H1 (cell line): ENCODE data around the gene EGFLAM. TPM values are rescaled to one million over a fixed set of nuclear protein-coding genes. Genes with fewer than 3 reads are reported as not detected.

Source experiments
- CTCF ChIA-PET: fragments of 300-600 bp; sonication (Branson Sonifier 250); formaldehyde crosslinking; loops from one replicate; lab custom pipeline; 2021; ENCODE audit not compliant: partially characterized antibody; lab: Charles Lee
- POLR2A ChIA-PET: fragments of 300-600 bp; sonication (Branson Sonifier 250); formaldehyde crosslinking; loops from one replicate; lab custom pipeline; 2021; ENCODE audit warnings: inconsistent platforms; ENCODE audit not compliant: partially characterized antibody; lab: Charles Lee
- DNase-seq, 2 experiments: peaks; one replicate each; pipeline versions ENCODE4 v3.0.0 to v3.0.0-alpha.2; 2010 to 2022; ENCODE audit warnings: low spot score in 2 of 2, low read depth in 1 of 2, mixed read lengths in 1 of 2
- FAIRE-seq: peaks from 2 replicates; lab custom pipeline; 2011; peaks lifted over from hg19 to GRCh38; lab: Jason Lieb, UNC
- H2AFZ ChIP-seq: 2 replicates; pipeline ENCODE4 v1.8.1; 2012; ENCODE audit warnings: low read length, inconsistent platforms
- H2AK5ac ChIP-seq: 2 replicates; pipeline ENCODE4 v1.6.1; 2013; ENCODE audit warnings: low read depth, low read length
- H2BK120ac ChIP-seq: replicated peaks from 2 replicates; pipeline ENCODE3; 2013; ENCODE audit warnings: low read depth, low read length, inconsistent platforms
- H2BK12ac ChIP-seq: 2 replicates; pipeline ENCODE4 v1.6.1; 2013; ENCODE audit warnings: low read depth, low read length
- H2BK15ac ChIP-seq: 2 replicates; pipeline ENCODE4 v1.6.1; 2013; ENCODE audit warnings: low read length
- H2BK20ac ChIP-seq: 2 replicates; pipeline ENCODE4 v1.6.1; 2013; ENCODE audit warnings: low read length
- H2BK5ac ChIP-seq: 2 replicates; pipeline ENCODE4 v1.6.1; 2013; ENCODE audit warnings: low read depth, low read length
- H3K14ac ChIP-seq: 2 replicates; pipeline ENCODE4 v1.6.1; 2013; ENCODE audit warnings: inconsistent platforms; ENCODE audit not compliant: insufficient read length
- H3K18ac ChIP-seq: 2 replicates; pipeline ENCODE4 v1.6.1; 2013; ENCODE audit warnings: low read length; ENCODE audit errors: extremely low read depth
- H3K23ac ChIP-seq: 2 replicates; pipeline ENCODE4 v1.6.1; 2013; ENCODE audit warnings: inconsistent platforms; ENCODE audit not compliant: insufficient read length
- H3K23me2 ChIP-seq: 2 replicates; pipeline ENCODE4 v1.6.1; 2013; ENCODE audit warnings: low read depth, low read length
- H3K27ac ChIP-seq: 2 replicates; pipeline ENCODE4 v1.6.1; 2011; ENCODE audit warnings: low read depth, low read length, inconsistent platforms
- H3K27me3 ChIP-seq, 4 experiments: replicated peaks in 1 of 4; 1 replicate in 1 of 4; 2 replicates in 3 of 4; pipeline versions ENCODE4 v1.6.1 to v1.8.1; 2011 to 2013; ENCODE audit warnings: low read length in 3 of 4, mild to moderate bottlenecking in 3 of 4, inconsistent platforms in 2 of 4, mixed read lengths in 2 of 4, moderate library complexity in 1 of 4; ENCODE audit not compliant: control insufficient read depth in 3 of 4, insufficient read depth in 3 of 4; ENCODE audit errors: extremely low read depth in 1 of 4
- H3K36me3 ChIP-seq, 4 experiments: 2 replicates each; pipeline versions ENCODE4 v1.6.1 to v1.8.1; 2011 to 2013; ENCODE audit warnings: mild to moderate bottlenecking in 4 of 4, low read length in 3 of 4, moderate library complexity in 2 of 4, control low read depth in 1 of 4, inconsistent platforms in 1 of 4; ENCODE audit not compliant: insufficient read depth in 4 of 4, control insufficient read depth in 2 of 4
- H3K4ac ChIP-seq: replicated peaks from 2 replicates; pipeline ENCODE3; 2013; ENCODE audit warnings: low read length, low read depth, mixed read lengths, inconsistent platforms; ENCODE audit not compliant: insufficient read length
- H3K4me1 ChIP-seq, 4 experiments: replicated peaks in 1 of 4; 1 replicate in 1 of 4; 2 replicates in 3 of 4; pipeline versions ENCODE4 v1.6.1 to v1.8.1; 2011 to 2013; ENCODE audit warnings: low read length in 3 of 4, inconsistent platforms in 2 of 4, mixed read lengths in 1 of 4; ENCODE audit not compliant: insufficient read depth in 4 of 4, control insufficient read depth in 3 of 4
- H3K4me2 ChIP-seq, 2 experiments: 2 replicates each; pipeline versions ENCODE4 v1.6.1 to v1.8.1; 2011 to 2013; ENCODE audit warnings: low read depth in 2 of 2, low read length in 2 of 2, control low read depth in 1 of 2, inconsistent platforms in 1 of 2, mild to moderate bottlenecking in 1 of 2; ENCODE audit not compliant: insufficient read depth in 1 of 2
- H3K4me3 ChIP-seq, 4 experiments: fragments of 200-600, 300-600 bp in 1 of 4; sonication (generic), shearing (Covaris generic), sonication (Bioruptor Twin) in 1 of 4; 2 replicates each; pipeline versions ENCODE4 v1.5.1 to v1.8.1; 2011 to 2016; ENCODE audit warnings: low read length in 4 of 4, low read depth in 3 of 4, control low read depth in 2 of 4, inconsistent platforms in 2 of 4, mild to moderate bottlenecking in 2 of 4, mixed read lengths in 1 of 4, moderate library complexity in 1 of 4; ENCODE audit not compliant: insufficient read depth in 2 of 4; ENCODE audit errors: extremely low read depth in 1 of 4
- H3K56ac ChIP-seq: replicated peaks from 2 replicates; pipeline ENCODE3; 2013; ENCODE audit warnings: low read depth, mild to moderate bottlenecking, mixed read lengths, low read length, inconsistent platforms; ENCODE audit not compliant: insufficient read length
- H3K79me1 ChIP-seq: 2 replicates; pipeline ENCODE4 v1.6.1; 2013; ENCODE audit warnings: low read depth, low read length, control low read depth
- H3K79me2 ChIP-seq, 2 experiments: 2 replicates each; pipeline versions ENCODE4 v1.6.1 to v1.8.1; 2012 to 2013; ENCODE audit warnings: low read length in 2 of 2, mild to moderate bottlenecking in 2 of 2, inconsistent platforms in 1 of 2; ENCODE audit not compliant: insufficient read depth in 2 of 2, control insufficient read depth in 1 of 2
- H3K9ac ChIP-seq, 4 experiments: replicated peaks in 1 of 4; 1 replicate in 1 of 4; 2 replicates in 3 of 4; pipeline versions ENCODE4 v1.6.1 to v1.8.1; 2011 to 2013; ENCODE audit warnings: low read depth in 3 of 4, low read length in 3 of 4, control low read depth in 2 of 4, mild to moderate bottlenecking in 2 of 4, moderate library complexity in 2 of 4, inconsistent platforms in 1 of 4; ENCODE audit errors: extremely low read depth in 1 of 4
- H3K9me3 ChIP-seq, 2 experiments: 2 replicates each; pipeline versions ENCODE4 v1.6.1 to v1.8.1; 2012 to 2013; ENCODE audit warnings: mild to moderate bottlenecking in 2 of 2, moderate library complexity in 2 of 2, control low read depth in 1 of 2, inconsistent platforms in 1 of 2, low read depth in 1 of 2, low read length in 1 of 2, mixed read lengths in 1 of 2; ENCODE audit not compliant: insufficient read depth in 2 of 2
- H4K20me1 ChIP-seq, 2 experiments: replicated peaks in 1 of 2; 2 replicates each; pipeline versions ENCODE3 to v1.8.1; 2011 to 2013; ENCODE audit warnings: inconsistent platforms in 2 of 2, low read length in 2 of 2, mild to moderate bottlenecking in 1 of 2; ENCODE audit not compliant: insufficient read depth in 2 of 2, control insufficient read depth in 1 of 2
- H4K5ac ChIP-seq: 2 replicates; pipeline ENCODE4 v1.6.1; 2013; ENCODE audit warnings: low read length, low read depth, mixed read lengths, inconsistent platforms; ENCODE audit not compliant: insufficient read length
- H4K8ac ChIP-seq: 2 replicates; pipeline ENCODE4 v1.8.0; 2013; ENCODE audit warnings: mild to moderate bottlenecking, moderate library complexity, low read length, inconsistent platforms; ENCODE audit not compliant: insufficient read depth; ENCODE audit errors: extremely low read depth
- H4K91ac ChIP-seq: replicated peaks from 2 replicates; pipeline ENCODE3; 2013; ENCODE audit warnings: low read length, mixed read lengths, inconsistent platforms; ENCODE audit not compliant: insufficient read length
- CEBPB ChIP-seq: IDR thresholded peaks from 2 replicates; pipeline ENCODE4 v1.6.1; 2012; ENCODE audit warnings: low read depth, low read length
- KDM4A ChIP-seq: IDR thresholded peaks from one replicate; pipeline ENCODE4 v1.7.1; 2012; ENCODE audit warnings: low read depth, mild to moderate bottlenecking, moderate library complexity, low read length, inconsistent platforms; ENCODE audit not compliant: severe bottlenecking
- SP4 ChIP-seq: IDR thresholded peaks from 2 replicates; pipeline ENCODE4 v1.6.1; 2012; ENCODE audit warnings: low read length, inconsistent platforms
- SRF ChIP-seq: IDR thresholded peaks from 2 replicates; pipeline ENCODE4 v1.6.1; 2011; ENCODE audit warnings: mild to moderate bottlenecking, low read depth, low read length, moderate library complexity
- SUZ12 ChIP-seq: fragments of 200-600 bp; sonication (generic); IDR thresholded peaks from 2 replicates; pipeline ENCODE4 v1.6.1; 2012; ENCODE audit warnings: mild to moderate bottlenecking, inconsistent platforms, low read length, moderate library complexity, mixed read lengths
- TBP ChIP-seq: IDR thresholded peaks from 2 replicates; pipeline ENCODE4 v1.6.1; 2011; ENCODE audit warnings: low read depth, low read length, improper control_type of control experiment
- WGBS, 2 experiments: shearing (Covaris generic) in 1 of 2; methylation state at CpG; one replicate each; pipeline versions ENCODE4 v1.1.6 to v1.1.7; 2013 to 2015; ENCODE audit warnings: low lambda C conversion rate in 2 of 2, mixed read lengths in 2 of 2, inconsistent platforms in 1 of 2, low coverage in 1 of 2, missing lambda C conversion rate in 1 of 2; ENCODE audit not compliant: insufficient replicate concordance in 2 of 2, insufficient coverage in 1 of 2, insufficient read length in 1 of 2; ENCODE audit errors: extremely low coverage in 1 of 2, missing lambda C conversion rate in 1 of 2; 5-methylcytosine and 5-hydroxymethylcytosine counted together
- long read RNA-seq, 2 experiments: library from RNA in 1 of 2; library from capped mRNA in 1 of 2; stranded (forward); transcript quantifications; one replicate each; pipeline ENCODE4 v2.0.0, GENCODE V29; 2021; ENCODE audit warnings: inconsistent platforms in 1 of 2
- polyA minus RNA-seq, 3 experiments: library from RNA; depleted of rRNA, polyadenylated mRNA; stranded (reverse); fragments of >200 nt; gene quantifications; 1 replicate in 2 of 3; 2 replicates in 1 of 3; pipeline ENCODE4 v1.2.3, GENCODE V29; 2011
- polyA plus RNA-seq, 7 experiments: library from polyadenylated mRNA; depleted of rRNA in 3 of 7; stranded (reverse) in 5 of 7; unstranded in 2 of 7; fragments of >200 nt in 5 of 7; fragments of 200-250 nt in 2 of 7; gene quantifications; 1 replicate in 5 of 7; 2 replicates in 1 of 7; 4 replicates in 1 of 7; pipeline versions ENCODE4 v1.2.1 to v1.2.3, GENCODE V29; 2011 to 2013; ENCODE audit warnings: missing spikeins in 2 of 7, mixed read lengths in 2 of 7
- total RNA-seq: library from RNA; stranded (reverse); fragmentation: NEBNext Ultra II Directional; extraction: Animal tissue kit (Norgen Biotek cat#: 25700); gene quantifications from 2 replicates; pipeline ENCODE4 v1.2.1, GENCODE V29; 2021
- TF ChIP-seq, protein P1 (sequence below), 3 experiments: IDR thresholded peaks; 1 replicate in 2 of 3; 2 replicates in 1 of 3; pipeline versions ENCODE4 v1.5.1 to v1.6.1; 2011; ENCODE audit warnings: low read length in 3 of 3, mild to moderate bottlenecking in 3 of 3, inconsistent platforms in 2 of 3, low read depth in 1 of 3, moderate library complexity in 1 of 3; ENCODE audit not compliant: insufficient read depth in 1 of 3; ENCODE audit errors: control extremely low read depth in 1 of 3

The EGFLAM gene
- total RNA-seq (0.15 and 0.24 TPM in 2 replicates), polyA plus RNA-seq (2011; rRNA removed) (0.19 and 0.20 TPM in 2 replicates), polyA minus RNA-seq (2011; rRNA and poly(A)+ RNA removed) (0.16 and 0.73 TPM in 2 replicates)
- polyA plus RNA-seq (2011; cell fraction: cytosol; rRNA removed) = 0.22 TPM
- 0.67 TPM for polyA plus RNA-seq (2011; cell fraction: nucleus; rRNA removed)
- 0.13 to 0.71 TPM (median 0.51 TPM) in 4 replicates for polyA plus RNA-seq (2012, experiment 1 of 2)
- 0.18 TPM for polyA plus RNA-seq (2012, experiment 2 of 2)
- 0.22 TPM for polyA plus RNA-seq (2013, experiment 1 of 2)
- polyA plus RNA-seq (2013, experiment 2 of 2) = 0.26 TPM
- not detected for polyA minus RNA-seq (2011; cell fraction: cytosol; rRNA and poly(A)+ RNA removed)
- polyA minus RNA-seq (2011; cell fraction: nucleus; rRNA and poly(A)+ RNA removed) = 0.30 TPM
- long read RNA-seq, experiment 1 = 0 reads
- long read RNA-seq, experiment 2 = 0 reads

DNA sequence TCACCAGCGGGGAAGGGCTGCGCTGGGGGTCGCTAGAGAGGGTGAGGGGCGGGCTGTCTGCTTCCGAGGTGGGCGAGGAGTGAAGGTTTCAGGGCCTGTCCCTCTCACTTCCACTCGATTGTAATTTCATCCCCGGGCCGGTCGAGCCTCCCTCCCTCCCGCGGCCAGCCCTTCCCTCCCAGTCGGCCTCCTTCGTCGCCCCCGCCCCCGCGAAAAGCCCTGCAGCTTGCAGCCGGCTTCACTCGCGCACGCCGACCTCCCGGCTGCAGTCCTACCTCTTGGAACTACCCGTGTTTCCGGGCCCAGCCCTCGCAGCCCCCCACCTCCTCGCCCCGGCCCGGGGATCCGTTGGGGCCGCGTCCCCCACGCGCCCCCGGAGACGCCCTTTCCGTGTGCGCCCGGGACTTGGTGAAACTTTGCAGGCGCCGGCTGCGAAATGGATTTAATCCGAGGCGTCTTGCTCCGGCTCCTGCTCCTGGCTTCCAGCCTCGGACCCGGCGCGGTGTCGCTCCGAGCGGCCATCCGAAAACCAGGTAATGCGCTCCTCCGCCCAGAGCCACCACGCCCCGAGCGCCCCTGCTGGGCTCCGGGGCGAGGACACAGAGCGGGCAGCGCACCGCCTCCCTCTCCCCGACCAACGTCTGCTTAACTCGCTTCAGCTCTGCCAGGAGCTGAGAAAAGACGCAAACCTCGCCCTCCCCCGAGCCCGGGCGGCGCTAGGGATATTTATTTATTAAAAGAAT, at the start of gene EGFLAM:
Gene EGFLAM (plus strand): TSS at position 241 of the 743 bp plus-strand sequence. CDS start 196 bp downstream, at position 437.
- 1% methylated on average over 46 of the region's 73 CpGs; no CpG with 5 or more reads in 1 of the 2 experiments for WGBS, 2 experiments
- Histone ChIP-seq H3K27ac (no peak within 1 kb of the TSS), H3K4me2 (peak within 1 kb of the TSS; percentile 91 to 92), H3K4me1 (peaks cover 4 to 12% (median 5%) of the 10 kb centered on the region in 4 experiments), H3K79me2 (no peaks in the 10 kb centered on the region), H4K91ac (no peak within 1 kb of the TSS), H3K9me3 (peaks cover 0 to 1% of the 10 kb centered on the region in 2 experiments; a peak in 1 of 4 replicates), H2BK120ac (no peak within 1 kb of the TSS), H3K79me1 (no peaks in the 10 kb centered on the region), H2BK20ac (no peak within 1 kb of the TSS), H3K36me3 (no peaks in the 10 kb centered on the region), H2BK12ac (no peak within 1 kb of the TSS), H3K23me2 (peaks cover 10% of the 10 kb centered on the region; the same call in 1 of the 2 replicates), H3K18ac (no peak within 1 kb of the TSS; the same call in 1 of the 2 replicates), H3K4ac (no peak within 1 kb of the TSS), H4K20me1 (peaks cover 0 to 3% of the 10 kb centered on the region in 2 experiments), H2AK5ac (no peak within 1 kb of the TSS), H3K4me3 (peak within 1 kb of the TSS; percentile 42 to 70 (median 54)), H3K27me3 (peaks cover 27 to 60% (median 46%) of the 10 kb centered on the region in 4 experiments), H3K14ac (no peak within 1 kb of the TSS), H2AFZ (no peak within 1 kb of the TSS; the same call in 1 of the 2 replicates), H3K23ac (no peak within 1 kb of the TSS), H3K9ac (no peak within 1 kb of the TSS), H3K56ac (peak within 1 kb of the TSS; percentile 69), H4K8ac (no peak within 1 kb of the TSS; the same call in 1 of the 2 replicates), H4K5ac (no peak within 1 kb of the TSS), H2BK5ac (no peak within 1 kb of the TSS), H2BK15ac (no peak within 1 kb of the TSS)
- ChIA-PET CTCF (interaction anchor here (0.7 to 1.0 kb wide), 3 partner anchors 32 to 162 kb away, joined by 3 to 4 read pairs (median 3); no protein-coding TSS in a partner anchor), POLR2A (interaction anchor here (0.6 to 1.7 kb wide), 2 partner anchors 10 to 845 kb away, joined by 3 to 4 read pairs; no protein-coding TSS in a partner anchor)
- DNase-seq (peak; percentile 43 to 81), FAIRE-seq (no peak)
- TF ChIP-seq SP4 (no peak), TBP (peak; percentile 53; the same call in 1 of the 2 replicates), CEBPB (no peak), SUZ12 (peak; percentile 71), KDM4A (peak; percentile 92), SRF (no peak)
- TF ChIP-seq, protein P1, sequence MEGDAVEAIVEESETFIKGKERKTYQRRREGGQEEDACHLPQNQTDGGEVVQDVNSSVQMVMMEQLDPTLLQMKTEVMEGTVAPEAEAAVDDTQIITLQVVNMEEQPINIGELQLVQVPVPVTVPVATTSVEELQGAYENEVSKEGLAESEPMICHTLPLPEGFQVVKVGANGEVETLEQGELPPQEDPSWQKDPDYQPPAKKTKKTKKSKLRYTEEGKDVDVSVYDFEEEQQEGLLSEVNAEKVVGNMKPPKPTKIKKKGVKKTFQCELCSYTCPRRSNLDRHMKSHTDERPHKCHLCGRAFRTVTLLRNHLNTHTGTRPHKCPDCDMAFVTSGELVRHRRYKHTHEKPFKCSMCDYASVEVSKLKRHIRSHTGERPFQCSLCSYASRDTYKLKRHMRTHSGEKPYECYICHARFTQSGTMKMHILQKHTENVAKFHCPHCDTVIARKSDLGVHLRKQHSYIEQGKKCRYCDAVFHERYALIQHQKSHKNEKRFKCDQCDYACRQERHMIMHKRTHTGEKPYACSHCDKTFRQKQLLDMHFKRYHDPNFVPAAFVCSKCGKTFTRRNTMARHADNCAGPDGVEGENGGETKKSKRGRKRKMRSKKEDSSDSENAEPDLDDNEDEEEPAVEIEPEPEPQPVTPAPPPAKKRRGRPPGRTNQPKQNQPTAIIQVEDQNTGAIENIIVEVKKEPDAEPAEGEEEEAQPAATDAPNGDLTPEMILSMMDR (IDR thresholded peaks at IDR 0.05; ENCODE audit: control extremely low read depth in 1 of 3, insufficient read depth in 1 of 3, low read depth in 1 of 3, low read length in 3 of 3) = peak in 2 of 3 experiments; percentile 3 to 11; a peak in 1 of 4 replicates
